K562 (cell line): ENCODE results near the gene FAM78A. TPM values are rescaled to one million over a fixed set of nuclear protein-coding genes. Genes with fewer than 3 reads are reported as not detected.
A peak's percentile ranks its signal among the peaks of the same experiment; 100 is the strongest.

ENCODE experiments used
- ATAC-seq: fragments of 200-7000 bp; cut with Tn5 transposase; 3 replicates; pipeline ENCODE4 v1.9.1; 2020; ENCODE audit warnings: moderate library complexity
- BruUV-seq: library from RNA; stranded (reverse); fragments of 400-500 nt; replicated peaks from 2 replicates; lab custom pipeline; 2021; lab: Mats Ljungman, UMichigan
- CTCF ChIA-PET: fragments of 300-600 bp; formaldehyde crosslinking; extraction: SDS; loops from one replicate; lab custom pipeline; 2021; ENCODE audit warnings: low intra/inter-chr PET ratio; lab: Yijun Ruan, JAX
- POLR2A ChIA-PET: fragments of 300-600, 350-650 bp; sonication (Branson Sonifier 250); formaldehyde crosslinking; extraction: SDS; loops from one replicate; lab custom pipeline; 2021; ENCODE audit warnings: antibody characterized with exemption, inconsistent platforms; lab: Yijun Ruan, JAX
- DNase-seq, 4 experiments: peaks; one replicate each; pipeline versions ENCODE4 v3.0.0 to v3.0.0-alpha.2; 2011 to 2018; ENCODE audit warnings: low spot score in 3 of 4, mixed read lengths in 3 of 4; ENCODE audit errors: extremely low read depth in 1 of 4
- FAIRE-seq: peaks from 2 replicates; lab custom pipeline; 2011; peaks lifted over from hg19 to GRCh38; lab: Jason Lieb, UNC
- H2AFZ ChIP-seq: 2 replicates; pipeline ENCODE4 v1.6.0; 2011; ENCODE audit warnings: low read depth, low read length, control low read depth, inconsistent platforms
- H3K27ac ChIP-seq: fragments of 200-600 bp; 3 replicates; pipeline ENCODE4 v1.8.0; 2011; ENCODE audit warnings: low read depth, mild to moderate bottlenecking, control low read depth, inconsistent platforms, low read length, moderate library complexity, mixed read lengths; ENCODE audit errors: extremely low read depth
- H3K27me3 ChIP-seq, 2 experiments: fragments of 300-600 bp in 1 of 2; 2 replicates in 1 of 2; 3 replicates in 1 of 2; pipeline versions ENCODE4 v1.6.0 to v1.8.0; 2011; ENCODE audit warnings: inconsistent platforms in 2 of 2, low read length in 2 of 2, mild to moderate bottlenecking in 1 of 2, mixed read lengths in 1 of 2, moderate library complexity in 1 of 2; ENCODE audit not compliant: control insufficient read depth in 2 of 2, insufficient read depth in 2 of 2
- H3K36me3 ChIP-seq: fragments of 300-600 bp; 3 replicates; pipeline ENCODE4 v1.8.0; 2011; ENCODE audit warnings: mild to moderate bottlenecking, low read length, inconsistent platforms; ENCODE audit not compliant: control insufficient read depth, insufficient read depth
- H3K4me1 ChIP-seq, 2 experiments: fragments of 200-600 bp in 1 of 2; replicated peaks in 1 of 2; 2 replicates in 1 of 2; 3 replicates in 1 of 2; pipeline versions ENCODE4 v1.5.1 to v1.8.0; 2011; ENCODE audit warnings: inconsistent platforms in 2 of 2, low read length in 2 of 2, mild to moderate bottlenecking in 1 of 2, mixed read lengths in 1 of 2, moderate library complexity in 1 of 2; ENCODE audit not compliant: control insufficient read depth in 2 of 2, insufficient read depth in 2 of 2
- H3K4me2 ChIP-seq: 2 replicates; pipeline ENCODE4 v1.6.1; 2011; ENCODE audit warnings: low read length, control low read depth, inconsistent platforms, mixed read lengths; ENCODE audit not compliant: insufficient read depth
- H3K4me3 ChIP-seq: fragments of 200-600 bp; sonication (generic), shearing (Covaris generic); 2 replicates; pipeline ENCODE4 v1.5.1; 2016; ENCODE audit warnings: control low read depth, inconsistent platforms
- H3K79me2 ChIP-seq: fragments of 200-600 bp; 3 replicates; pipeline ENCODE4 v1.8.0; 2011; ENCODE audit warnings: low read length, inconsistent platforms; ENCODE audit not compliant: control insufficient read depth, insufficient read depth
- H3K9ac ChIP-seq, 2 experiments: 2 replicates each; pipeline versions ENCODE4 v1.6.0 to v1.6.1; 2011; ENCODE audit warnings: low read depth in 2 of 2, low read length in 2 of 2, control low read depth in 1 of 2, inconsistent platforms in 1 of 2, mild to moderate bottlenecking in 1 of 2, mixed read lengths in 1 of 2; ENCODE audit not compliant: insufficient read depth in 1 of 2
- H3K9me1 ChIP-seq: one replicate; pipeline ENCODE4 v1.6.0; 2011; ENCODE audit warnings: inconsistent platforms, mild to moderate bottlenecking, low read length, moderate library complexity; ENCODE audit not compliant: control insufficient read depth, insufficient read depth
- H3K9me3 ChIP-seq: replicated peaks from 2 replicates; pipeline ENCODE4 v1.5.1; 2011; ENCODE audit warnings: low read depth, low read length, inconsistent platforms; ENCODE audit not compliant: control insufficient read depth, insufficient read depth
- H4K20me1 ChIP-seq: replicated peaks from 2 replicates; pipeline ENCODE4 v1.6.1; 2011; ENCODE audit warnings: low read length, inconsistent platforms, mixed read lengths; ENCODE audit not compliant: control insufficient read depth, insufficient read depth
- ATF1 ChIP-seq, 2 experiments: fragments of 450-650 bp in 1 of 2; IDR thresholded peaks; 2 replicates each; pipeline ENCODE4 v1.6.1; 2016; ENCODE audit warnings: missing compliant biosample characterization in 1 of 2, missing genetic modification characterization in 1 of 2
- DPF2 ChIP-seq: fragments of 450-650 bp; IDR thresholded peaks from 2 replicates; pipeline ENCODE4 v1.6.1; 2016
- EP300 ChIP-seq: IDR thresholded peaks from 2 replicates; pipeline ENCODE4 v1.6.1; 2012; ENCODE audit warnings: low read length, improper control_type of control experiment
- ESRRA ChIP-seq: fragments of 450-650 bp; IDR thresholded peaks from 2 replicates; pipeline ENCODE4 v1.6.1; 2014; ENCODE audit warnings: low read depth, mild to moderate bottlenecking, moderate library complexity, borderline replicate concordance
- HDGF ChIP-seq: fragments of 450-650 bp; IDR thresholded peaks from 2 replicates; pipeline ENCODE4 v1.6.1; 2016
- HINFP ChIP-seq: fragments of 450-650 bp; conservative IDR thresholded peaks from 2 replicates; pipeline ENCODE4 v1.6.1; 2016; ENCODE audit warnings: missing genetic modification characterization, low read depth, mild to moderate bottlenecking, control low read depth, missing compliant biosample characterization
- L3MBTL2 ChIP-seq: fragments of 450-650 bp; IDR thresholded peaks from 2 replicates; pipeline ENCODE4 v1.6.1; 2016; ENCODE audit warnings: mild to moderate bottlenecking, moderate library complexity
- POLR2G ChIP-seq: fragments of 200-400 bp; formaldehyde crosslinking; IDR thresholded peaks from 2 replicates; pipeline ENCODE4 v1.6.1; 2017; ENCODE audit warnings: low read depth, mild to moderate bottlenecking, antibody characterized with exemption, low read length, moderate library complexity
- PRDM10 ChIP-seq: fragments of 450-650 bp; IDR thresholded peaks from 2 replicates; pipeline ENCODE4 v1.6.1; 2018; ENCODE audit not compliant: partially characterized antibody
- RBM25 ChIP-seq: fragments of 200-400 bp; formaldehyde crosslinking; IDR thresholded peaks from 2 replicates; pipeline ENCODE4 v1.6.1; 2018; ENCODE audit warnings: low read length, low read depth, moderate library complexity; ENCODE audit not compliant: severe bottlenecking
- RCOR1 ChIP-seq, 2 experiments: IDR thresholded peaks; 2 replicates each; pipeline ENCODE4 v1.6.1; 2012; ENCODE audit warnings: low read depth in 2 of 2, low read length in 2 of 2, borderline replicate concordance in 1 of 2, improper control_type of control experiment in 1 of 2
- SAFB ChIP-seq: fragments of 200-400 bp; formaldehyde crosslinking; IDR thresholded peaks from 2 replicates; pipeline ENCODE4 v1.6.1; 2017; ENCODE audit warnings: low read depth, low read length, borderline replicate concordance
- SMAD1 ChIP-seq: fragments of 150-350 bp; IDR thresholded peaks from 2 replicates; pipeline ENCODE4 v1.6.1; 2014; ENCODE audit warnings: low read length, low read depth; ENCODE audit not compliant: partially characterized antibody
- SMAD4 ChIP-seq: fragments of 250-450 bp; sonication (Bioruptor Pico); conservative IDR thresholded peaks from 2 replicates; pipeline ENCODE4 v1.8.0; 2021; ENCODE audit warnings: inconsistent platforms, mild to moderate bottlenecking, moderate library complexity
- ZFP36 ChIP-seq: fragments of 150-350 bp; IDR thresholded peaks from 2 replicates; pipeline ENCODE4 v1.6.1; 2018; ENCODE audit warnings: low read length, low read depth; ENCODE audit not compliant: partially characterized antibody
- WGBS: fragments of 100-300 bp; shearing (Covaris generic); methylation state at CpG from one replicate; pipeline ENCODE4 v1.1.6; 2016; ENCODE audit warnings: low coverage, mixed read lengths; ENCODE audit not compliant: insufficient coverage; ENCODE audit errors: missing lambda C conversion rate; 5-methylcytosine and 5-hydroxymethylcytosine counted together
- in situ Hi-C: fragments of 300-500 bp; cut with MboI; formaldehyde crosslinking; loops from 4 replicates; pipeline ENCODE4 v1.15.0; 2018; ENCODE audit warnings: inconsistent platforms, mixed read lengths
- intact Hi-C: fragments of 100-400 bp; cut with micrococcal nuclease; formaldehyde crosslinking; loops from 2 replicates; pipeline ENCODE4 v1.14.2; 2022
- polyA plus RNA-seq, 8 experiments: library from polyadenylated mRNA; depleted of rRNA in 4 of 8; stranded (reverse) in 5 of 8; unstranded in 3 of 8; fragments of >200 nt; fragmentation: Nextera tagmentation in 2 of 8; fragmentation: Illumina TruSeq in 1 of 8; extraction: Ambion mirVana in 2 of 8; extraction: Trizol in 1 of 8; gene quantifications; 2 replicates each; pipeline versions ENCODE4 v1.2.1 to v1.2.3, GENCODE V29; 2011 to 2014; ENCODE audit warnings: inconsistent platforms in 1 of 8, missing spikeins in 1 of 8
- total RNA-seq, 7 experiments: library from RNA; depleted of rRNA in 6 of 7; stranded (reverse); fragments of >200 nt in 6 of 7; fragmentation: Illumina TruSeq in 2 of 7; extraction: Trizol in 2 of 7; gene quantifications; 2 replicates each; pipeline versions ENCODE4 v1.2.1 to v1.2.3, GENCODE V29; 2011 to 2021; ENCODE audit warnings: low replicate concordance in 1 of 7

FAM78A gene
- total and polyA plus RNA-seq, 9 of the 15 experiments (the other 6 are each of a cell fraction or from before 2014, with no cell fraction given) = 0.56 to 103 (median 55.2) TPM

- H3K79me2 ChIP-seq = no peaks in the 10 kb centered on the region
- no peak overlapping the region; the same call in 1 of the 3 replicates for H3K27ac ChIP-seq
- 40% methylated on average over 23 of the region's 28 CpGs for WGBS
- H3K4me3 ChIP-seq = no peak overlapping the region
- H2AFZ ChIP-seq = peak overlapping the region; percentile 64
- ChIA-PET POLR2A (interaction anchor here (0.7 kb wide), 1 partner anchor 323 kb away, joined by 3 read pairs; no protein-coding TSS in a partner anchor), CTCF (no interaction called here)
- H3K4me2 ChIP-seq = peak overlapping the region; percentile 7; the same call in 1 of the 2 replicates
- H3K9me1 ChIP-seq = no peaks in the 10 kb centered on the region
- no peaks in the 10 kb centered on the region for H3K36me3 ChIP-seq
- BruUV-seq = no TSS peak
- H3K9ac ChIP-seq = peak overlapping the region; percentile 24 to 80; a peak in 3 of 4 replicates
- H3K9me3 ChIP-seq = no peaks in the 10 kb centered on the region
- peaks cover 10 to 61% of the 10 kb centered on the region in 2 experiments; a peak in 4 of 5 replicates for H3K4me1 ChIP-seq
- DNase-seq (peak; percentile 74 to 92 (median 87)), ATAC-seq (peak; percentile 89), FAIRE-seq (peak; percentile 80)
- in situ Hi-C loops (loop anchor here (25.0 kb wide), 1 partner anchor 601 kb away; no protein-coding TSS in a partner anchor), intact Hi-C loops (no loop called here)
- no peaks in the 10 kb centered on the region for H4K20me1 ChIP-seq
- no peaks in the 10 kb centered on the region for H3K27me3 ChIP-seq
- TF ChIP-seq DPF2 = peak; percentile 30; the same call in 1 of the 2 replicates
- peak; percentile 64; the same call in 1 of the 2 replicates for TF ChIP-seq ESRRA
- TF ChIP-seq L3MBTL2 = peak; percentile 13; the same call in 1 of the 2 replicates
- peak; percentile 52 for TF ChIP-seq HINFP (tag)
- peak; percentile 54 for TF ChIP-seq PRDM10
- TF ChIP-seq POLR2G = 0 out of 2 replicates have a peak, but pooled peaks have one; percentile 44
- TF ChIP-seq HDGF = peak; percentile 66; the same call in 1 of the 2 replicates
- no peak for TF ChIP-seq SAFB
- peak; percentile 27; the same call in 1 of the 2 replicates for TF ChIP-seq EP300
- TF ChIP-seq SMAD4 (CRISPR knock-in tag) = peak; percentile 67
- TF ChIP-seq RBM25 = peak; percentile 76
- peak; percentile 55 for TF ChIP-seq ZFP36
- no peak for TF ChIP-seq SMAD1
- TF ChIP-seq ATF1 (CRISPR knock-in tag; IDR thresholded peaks at IDR 0.05) = no peak
- TF ChIP-seq ATF1 (tag; IDR thresholded peaks at IDR 0.05) = 0 out of 2 replicates have a peak, but pooled peaks have one; percentile 8
- peak in 1 of 2 experiments; percentile 67; a peak in 2 of 4 replicates for TF ChIP-seq RCOR1 (IDR thresholded peaks at IDR 0.05; ENCODE audit: borderline replicate concordance in 1 of 2, low read depth in 2 of 2, low read length in 2 of 2)
Measured at GRCh38 chr9:131312822-131313770, 36.8 kb upstream of the FAM78A start.
